ENCODE measurements around the gene ARHGAP12.
"Not testable (repeated sequence)": the region's sequence is repeated elsewhere in the genome, so short reads cannot be mapped to it uniquely, and the experiment has no call there.

ARHGAP12 gene

DNA sequence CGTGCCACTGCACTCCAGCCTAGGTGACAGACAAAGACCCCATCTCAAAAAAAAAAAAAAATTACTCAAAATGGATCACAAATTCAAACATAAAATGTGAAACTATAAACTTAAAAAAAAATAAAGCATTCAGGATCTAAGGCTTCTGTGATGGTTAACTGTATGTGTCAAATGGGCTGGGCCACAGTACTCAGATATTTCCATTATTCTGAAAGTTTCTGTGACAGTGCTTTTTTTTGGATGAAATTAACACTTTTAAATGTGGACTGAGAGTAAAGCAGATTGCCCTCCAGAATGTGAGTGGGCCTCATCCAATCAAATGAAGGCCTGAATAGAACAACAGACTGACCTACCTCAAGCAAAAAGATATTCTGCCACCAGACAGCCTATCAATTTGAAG lies 26.0 kb downstream of the ARHGAP12 start:
- 100% methylated on average over 1 of the region's 1 CpG for WGBS
- Histone ChIP-seq H3K4me1 (ENCODE audit: insufficient read depth, low read length) (peaks cover 2% of the 10 kb centered on the region), H3K27me3 (ENCODE audit: insufficient read depth, low read length) (no peaks in the 10 kb centered on the region), H3K9ac (ENCODE audit: low read depth, low read length) (no peak overlapping the region), H3K27ac (ENCODE audit: low read depth, low read length) (no peak overlapping the region), H3K9me3 (ENCODE audit: insufficient read depth, low read depth, low read length) (peaks cover 8% of the 10 kb centered on the region; the same call in 1 of the 2 replicates), H3K4me3 (ENCODE audit: low read length) (no peak overlapping the region), H3K36me3 (ENCODE audit: insufficient read depth, low read length) (peaks cover 24% of the 10 kb centered on the region)

DNA sequence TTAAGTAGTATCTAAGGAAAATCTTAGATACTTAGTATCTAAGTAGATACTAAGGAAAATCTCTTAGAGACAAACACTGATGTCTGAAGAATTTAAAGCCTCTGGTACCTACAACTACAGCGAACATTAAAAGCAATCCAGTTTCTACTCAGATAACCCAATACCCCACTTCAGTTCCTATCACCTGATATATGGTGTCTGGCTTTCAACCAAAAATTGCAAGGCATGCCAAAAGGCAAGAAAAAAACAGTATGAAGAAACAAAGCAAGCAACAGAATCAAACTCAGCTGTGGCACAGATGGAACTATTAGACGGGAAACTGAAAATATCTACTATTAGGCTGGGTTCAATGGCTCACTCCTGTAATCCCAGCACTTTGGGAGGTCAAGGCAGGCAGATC lies 31.1 kb downstream of the ARHGAP12 start:
- Histone ChIP-seq H3K27me3 (ENCODE audit: insufficient read depth, low read length) (no peaks in the 10 kb centered on the region), H3K4me1 (ENCODE audit: insufficient read depth, low read length) (peaks cover 11% of the 10 kb centered on the region), H3K27ac (ENCODE audit: low read depth, low read length) (no peak overlapping the region), H3K36me3 (ENCODE audit: insufficient read depth, low read length) (peaks cover 7% of the 10 kb centered on the region), H3K9me3 (ENCODE audit: insufficient read depth, low read depth, low read length) (peaks cover 8% of the 10 kb centered on the region; the same call in 1 of the 2 replicates), H3K9ac (ENCODE audit: low read depth, low read length) (no peak overlapping the region), H3K4me3 (ENCODE audit: low read length) (no peak overlapping the region)
- 97% methylated on average over 2 of the region's 2 CpGs for WGBS

DNA sequence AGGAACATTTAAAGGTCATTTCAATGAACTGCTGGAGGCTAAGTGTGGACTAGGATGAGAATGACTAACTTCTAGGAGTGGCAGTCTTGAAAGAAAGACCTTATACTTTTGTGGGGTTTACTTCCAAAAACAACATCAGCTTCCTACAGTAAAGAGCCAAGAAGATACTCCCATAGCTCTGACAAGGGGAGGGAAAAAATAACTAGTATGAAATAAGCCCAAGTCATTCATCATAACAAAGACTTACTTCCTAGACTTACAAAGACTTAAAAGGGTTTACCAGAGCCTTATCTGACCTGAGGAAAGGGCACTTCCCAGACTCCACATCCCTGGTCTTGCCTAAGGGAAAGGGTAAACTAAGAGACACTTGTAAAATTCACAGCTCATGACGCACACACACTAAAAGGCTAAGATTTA lies 31.7 kb downstream of the ARHGAP12 start:
- Histone ChIP-seq H3K4me3 (ENCODE audit: low read length) (no peak overlapping the region), H3K27ac (ENCODE audit: low read depth, low read length) (no peak overlapping the region), H3K27me3 (ENCODE audit: insufficient read depth, low read length) (no peaks in the 10 kb centered on the region), H3K9me3 (ENCODE audit: insufficient read depth, low read depth, low read length) (peaks cover 5% of the 10 kb centered on the region; the same call in 1 of the 2 replicates), H3K36me3 (ENCODE audit: insufficient read depth, low read length) (peaks cover 6% of the 10 kb centered on the region), H3K4me1 (ENCODE audit: insufficient read depth, low read length) (peaks cover 11% of the 10 kb centered on the region), H3K9ac (ENCODE audit: low read depth, low read length) (no peak overlapping the region)
- WGBS = 62% methylated on average over 1 of the region's 1 CpG

DNA sequence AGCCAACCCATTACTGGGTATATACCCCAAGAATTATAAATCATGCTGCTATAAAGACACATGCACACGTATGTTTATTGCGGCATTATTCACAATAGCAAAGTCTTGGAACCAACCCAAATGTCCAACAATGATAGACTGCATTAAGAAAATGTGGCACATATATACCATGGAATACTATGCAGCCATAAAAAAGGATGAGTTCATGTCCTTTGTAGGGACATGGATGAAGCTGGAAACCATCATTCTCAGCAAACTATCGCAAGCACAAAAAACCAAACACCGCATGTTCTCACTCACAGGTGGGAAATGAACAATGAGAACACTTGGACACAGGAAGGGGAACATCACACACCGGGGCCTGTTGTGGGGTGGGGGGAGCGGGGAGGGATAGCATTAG lies 32.9 kb downstream of the ARHGAP12 start:
- H3K4me1 ChIP-seq (ENCODE audit: insufficient read depth, low read length) = peaks cover 16% of the 10 kb centered on the region
- WGBS = 90% methylated on average over 2 of the region's 6 CpGs
- not testable (repeated sequence) for H3K9ac ChIP-seq (ENCODE audit: low read depth, low read length); H3K9me3 ChIP-seq (ENCODE audit: insufficient read depth, low read depth, low read length); H3K4me3 ChIP-seq (ENCODE audit: low read length); H3K27ac ChIP-seq (ENCODE audit: low read depth, low read length); H3K27me3 ChIP-seq (ENCODE audit: insufficient read depth, low read length); H3K36me3 ChIP-seq (ENCODE audit: insufficient read depth, low read length)

DNA sequence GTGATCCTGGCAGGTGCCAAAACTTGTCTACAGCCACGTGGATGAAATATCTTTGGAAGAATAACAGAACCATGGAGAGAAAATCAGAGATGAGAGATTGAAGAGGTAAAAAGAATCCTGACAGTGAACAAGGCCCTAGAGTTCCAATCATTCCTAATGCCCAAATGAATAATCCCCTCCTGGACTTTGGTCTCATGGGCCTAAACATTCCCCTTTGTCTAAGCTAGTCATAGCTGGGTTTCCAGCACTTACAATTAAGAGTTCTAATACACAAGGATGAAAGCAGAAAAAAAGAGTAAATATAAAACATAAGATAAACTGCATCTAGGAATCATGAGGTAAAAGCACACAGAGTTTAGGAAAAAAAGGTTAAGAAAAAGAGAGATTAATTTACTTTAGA lies 40.2 kb downstream of the ARHGAP12 start:
- H3K9ac ChIP-seq (ENCODE audit: low read depth, low read length) = no peak overlapping the region
- peaks cover 3% of the 10 kb centered on the region; the same call in 1 of the 2 replicates for H3K36me3 ChIP-seq (ENCODE audit: insufficient read depth, low read length)
- H3K4me1 ChIP-seq (ENCODE audit: insufficient read depth, low read length) = peaks cover 10% of the 10 kb centered on the region; the same call in 1 of the 2 replicates
- H3K4me3 ChIP-seq (ENCODE audit: low read length) = no peak overlapping the region
- no peaks in the 10 kb centered on the region for H3K27me3 ChIP-seq (ENCODE audit: insufficient read depth, low read length)
- 95% methylated on average over 1 of the region's 1 CpG for WGBS
- H3K9me3 ChIP-seq (ENCODE audit: insufficient read depth, low read depth, low read length) = no peaks in the 10 kb centered on the region
- H3K27ac ChIP-seq (ENCODE audit: low read depth, low read length) = no peak overlapping the region

DNA sequence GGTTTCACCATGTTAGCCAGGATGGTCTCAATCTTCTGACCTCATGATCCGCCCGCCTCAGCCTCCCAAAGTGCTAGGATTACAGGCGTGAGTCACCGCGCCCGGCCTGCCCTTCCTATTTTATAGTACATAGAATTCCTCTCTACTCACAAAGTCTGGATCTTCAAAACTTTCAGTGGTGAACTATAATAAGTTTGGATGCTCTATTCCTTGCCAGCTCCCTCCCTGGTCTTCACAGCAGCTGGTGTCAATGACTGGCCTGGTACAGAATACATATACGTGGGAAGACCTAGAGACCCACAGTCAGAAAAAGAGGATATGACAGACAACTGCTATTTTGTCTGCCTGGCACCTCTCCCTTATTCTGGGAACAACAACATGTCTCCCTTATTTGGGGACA lies 40.8 kb downstream of the ARHGAP12 start:
- Histone ChIP-seq H3K27me3 (ENCODE audit: insufficient read depth, low read length) (no peaks in the 10 kb centered on the region), H3K9ac (ENCODE audit: low read depth, low read length) (no peak overlapping the region), H3K9me3 (ENCODE audit: insufficient read depth, low read depth, low read length) (no peaks in the 10 kb centered on the region), H3K4me3 (ENCODE audit: low read length) (no peak overlapping the region), H3K36me3 (ENCODE audit: insufficient read depth, low read length) (peaks cover 3% of the 10 kb centered on the region; the same call in 1 of the 2 replicates), H3K4me1 (ENCODE audit: insufficient read depth, low read length) (peaks cover 10% of the 10 kb centered on the region; the same call in 1 of the 2 replicates), H3K27ac (ENCODE audit: low read depth, low read length) (no peak overlapping the region)
- 90% methylated on average over 7 of the region's 7 CpGs for WGBS

DNA sequence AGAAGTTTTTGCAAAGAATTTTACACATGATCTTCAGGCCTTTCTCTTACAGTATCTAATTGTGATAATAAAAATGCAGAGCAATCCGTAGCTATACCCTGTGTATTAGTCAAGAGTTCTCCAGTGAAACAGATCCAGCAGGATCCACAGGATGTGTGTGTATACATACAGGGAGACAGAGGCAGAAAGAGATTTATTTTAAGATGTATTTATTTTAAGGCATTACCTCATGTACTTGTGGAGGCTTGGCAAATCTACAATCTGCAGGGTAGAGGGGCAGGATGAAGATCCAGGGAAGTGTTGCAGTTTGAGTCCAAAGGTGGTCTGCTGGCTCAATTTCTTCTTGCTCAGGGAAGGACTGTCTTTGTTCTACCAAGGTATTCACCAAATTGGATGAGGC lies 41.7 kb downstream of the ARHGAP12 start:
- H3K4me1 ChIP-seq (ENCODE audit: insufficient read depth, low read length) = peaks cover 10% of the 10 kb centered on the region; the same call in 1 of the 2 replicates
- no peaks in the 10 kb centered on the region for H3K27me3 ChIP-seq (ENCODE audit: insufficient read depth, low read length)
- H3K4me3 ChIP-seq (ENCODE audit: low read length) = no peak overlapping the region
- H3K27ac ChIP-seq (ENCODE audit: low read depth, low read length) = no peak overlapping the region
- H3K9me3 ChIP-seq (ENCODE audit: insufficient read depth, low read depth, low read length) = no peaks in the 10 kb centered on the region
- H3K36me3 ChIP-seq (ENCODE audit: insufficient read depth, low read length) = peaks cover 3% of the 10 kb centered on the region; the same call in 1 of the 2 replicates
- 93% methylated on average over 1 of the region's 1 CpG for WGBS
- H3K9ac ChIP-seq (ENCODE audit: low read depth, low read length) = no peak overlapping the region

DNA sequence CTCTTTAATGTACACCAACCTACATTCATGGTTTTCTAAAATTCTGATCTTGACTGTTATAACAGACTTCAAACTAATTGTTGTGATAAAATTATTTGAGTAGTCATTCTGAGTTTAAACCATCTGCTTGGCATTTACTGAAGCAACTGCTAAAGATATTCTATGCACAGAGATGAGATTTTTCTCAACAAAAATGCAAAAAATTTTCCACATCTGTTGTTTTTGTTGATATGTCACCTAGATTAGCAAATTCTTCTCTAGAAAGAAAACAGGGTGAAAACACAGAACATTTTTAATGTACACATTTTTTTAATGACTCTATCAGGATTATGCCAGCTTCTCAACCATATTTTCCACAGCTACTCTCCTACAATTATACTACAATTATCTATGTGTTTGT lies 42.7 kb downstream of the ARHGAP12 start:
- Histone ChIP-seq H3K9ac (ENCODE audit: low read depth, low read length) (no peak overlapping the region), H3K9me3 (ENCODE audit: insufficient read depth, low read depth, low read length) (no peaks in the 10 kb centered on the region), H3K27me3 (ENCODE audit: insufficient read depth, low read length) (no peaks in the 10 kb centered on the region), H3K36me3 (ENCODE audit: insufficient read depth, low read length) (peaks cover 3% of the 10 kb centered on the region; the same call in 1 of the 2 replicates), H3K4me3 (ENCODE audit: low read length) (no peak overlapping the region), H3K4me1 (ENCODE audit: insufficient read depth, low read length) (peaks cover 8% of the 10 kb centered on the region; the same call in 1 of the 2 replicates), H3K27ac (ENCODE audit: low read depth, low read length) (no peak overlapping the region)

DNA sequence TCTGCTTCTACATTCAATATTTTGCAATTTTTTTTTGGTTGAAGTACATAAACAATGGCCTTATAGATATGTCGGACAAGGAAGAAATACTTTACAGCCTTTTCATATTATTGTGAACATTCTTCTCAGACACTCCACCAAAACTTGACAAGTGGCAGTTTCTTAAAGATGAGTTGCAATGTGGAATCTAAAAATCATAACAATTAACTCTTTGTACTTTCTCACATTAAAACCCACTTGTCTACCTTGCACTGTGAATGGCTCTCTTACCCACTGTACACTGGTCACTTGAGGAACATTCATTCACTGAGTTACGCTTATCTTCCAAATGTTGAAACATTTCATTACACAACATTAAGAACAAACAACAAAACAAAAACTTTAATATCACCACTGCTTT lies 44.2 kb downstream of the ARHGAP12 start:
- Histone ChIP-seq H3K9ac (ENCODE audit: low read depth, low read length) (no peak overlapping the region), H3K4me1 (ENCODE audit: insufficient read depth, low read length) (no peaks in the 10 kb centered on the region)
- WGBS = 94% methylated on average over 1 of the region's 2 CpGs

DNA sequence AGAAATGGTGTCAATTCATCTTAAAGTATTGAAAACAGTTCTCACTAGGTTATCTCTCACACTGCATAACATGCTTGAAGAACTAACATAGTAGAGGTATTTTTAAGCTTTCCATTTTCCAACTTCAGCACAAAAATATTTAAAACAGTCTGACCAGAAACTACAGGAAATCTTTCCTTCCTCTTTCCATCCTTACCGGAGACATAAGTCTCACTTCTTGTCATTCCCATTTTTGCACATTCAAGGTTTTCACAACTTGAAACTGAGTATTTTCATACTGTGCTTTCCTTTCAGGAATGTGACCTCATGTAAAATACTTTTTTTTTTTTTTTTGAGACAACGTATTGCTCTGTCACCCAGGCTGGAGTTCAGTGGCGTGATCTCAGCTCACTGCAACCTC lies 45.2 kb downstream of the ARHGAP12 start:
- no peak overlapping the region for H3K9ac ChIP-seq (ENCODE audit: low read depth, low read length)
- peaks cover 4% of the 10 kb centered on the region; the same call in 1 of the 2 replicates for H3K4me1 ChIP-seq (ENCODE audit: insufficient read depth, low read length)
- H3K36me3 ChIP-seq (ENCODE audit: insufficient read depth, low read length) = peaks cover 3% of the 10 kb centered on the region; the same call in 1 of the 2 replicates
- 85% methylated on average over 3 of the region's 3 CpGs for WGBS
- H3K9me3 ChIP-seq (ENCODE audit: insufficient read depth, low read depth, low read length) = no peaks in the 10 kb centered on the region
- H3K27ac ChIP-seq (ENCODE audit: low read depth, low read length) = no peak overlapping the region
- no peaks in the 10 kb centered on the region for H3K27me3 ChIP-seq (ENCODE audit: insufficient read depth, low read length)
- no peak overlapping the region for H3K4me3 ChIP-seq (ENCODE audit: low read length)

More for the DNA sequence above, 44.2 kb downstream of the ARHGAP12 start:
- H3K4me3 ChIP-seq (ENCODE audit: low read length) = no peak overlapping the region
- H3K27me3 ChIP-seq (ENCODE audit: insufficient read depth, low read length) = no peaks in the 10 kb centered on the region
- no peak overlapping the region for H3K27ac ChIP-seq (ENCODE audit: low read depth, low read length)
- no peaks in the 10 kb centered on the region for H3K9me3 ChIP-seq (ENCODE audit: insufficient read depth, low read depth, low read length)
- peaks cover 3% of the 10 kb centered on the region; the same call in 1 of the 2 replicates for H3K36me3 ChIP-seq (ENCODE audit: insufficient read depth, low read length)

DNA sequence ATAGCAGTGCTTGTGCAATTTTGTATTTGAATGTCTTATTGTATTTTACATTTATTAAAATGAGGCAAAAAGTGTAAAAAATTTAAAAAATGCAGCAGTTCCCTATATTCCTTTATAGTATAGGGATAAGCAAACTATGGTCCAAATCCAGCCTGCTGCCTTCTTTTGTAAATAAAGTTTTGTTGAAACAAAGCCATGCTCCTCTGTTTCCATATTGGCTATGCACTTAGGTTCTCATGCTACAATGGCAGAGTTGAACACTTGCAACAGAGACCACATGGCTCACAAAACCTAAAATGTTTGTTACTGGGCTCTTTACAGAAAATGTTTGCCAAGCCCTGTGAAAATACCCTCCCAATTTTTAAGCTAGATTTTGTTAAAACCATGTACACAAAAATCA lies 50.1 kb downstream of the ARHGAP12 start:
- H3K9me3 ChIP-seq (ENCODE audit: insufficient read depth, low read depth, low read length) = no peaks in the 10 kb centered on the region
- H3K27me3 ChIP-seq (ENCODE audit: insufficient read depth, low read length) = no peaks in the 10 kb centered on the region
- no peak overlapping the region for H3K27ac ChIP-seq (ENCODE audit: low read depth, low read length)
- H3K9ac ChIP-seq (ENCODE audit: low read depth, low read length) = no peak overlapping the region
- peaks cover 16% of the 10 kb centered on the region for H3K4me1 ChIP-seq (ENCODE audit: insufficient read depth, low read length)
- H3K36me3 ChIP-seq (ENCODE audit: insufficient read depth, low read length) = no peaks in the 10 kb centered on the region
- H3K4me3 ChIP-seq (ENCODE audit: low read length) = no peak overlapping the region
